GM19240 (cell line): ENCODE measurements around the gene ELP5.

ENCODE experiments used
- DNase-seq: peaks from one replicate; pipeline ENCODE4 v3.0.0; 2011; ENCODE audit warnings: low spot score; ENCODE audit not compliant: insufficient read length

ELP5 gene, protein sequence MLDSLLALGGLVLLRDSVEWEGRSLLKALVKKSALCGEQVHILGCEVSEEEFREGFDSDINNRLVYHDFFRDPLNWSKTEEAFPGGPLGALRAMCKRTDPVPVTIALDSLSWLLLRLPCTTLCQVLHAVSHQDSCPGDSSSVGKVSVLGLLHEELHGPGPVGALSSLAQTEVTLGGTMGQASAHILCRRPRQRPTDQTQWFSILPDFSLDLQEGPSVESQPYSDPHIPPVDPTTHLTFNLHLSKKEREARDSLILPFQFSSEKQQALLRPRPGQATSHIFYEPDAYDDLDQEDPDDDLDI

DNA sequence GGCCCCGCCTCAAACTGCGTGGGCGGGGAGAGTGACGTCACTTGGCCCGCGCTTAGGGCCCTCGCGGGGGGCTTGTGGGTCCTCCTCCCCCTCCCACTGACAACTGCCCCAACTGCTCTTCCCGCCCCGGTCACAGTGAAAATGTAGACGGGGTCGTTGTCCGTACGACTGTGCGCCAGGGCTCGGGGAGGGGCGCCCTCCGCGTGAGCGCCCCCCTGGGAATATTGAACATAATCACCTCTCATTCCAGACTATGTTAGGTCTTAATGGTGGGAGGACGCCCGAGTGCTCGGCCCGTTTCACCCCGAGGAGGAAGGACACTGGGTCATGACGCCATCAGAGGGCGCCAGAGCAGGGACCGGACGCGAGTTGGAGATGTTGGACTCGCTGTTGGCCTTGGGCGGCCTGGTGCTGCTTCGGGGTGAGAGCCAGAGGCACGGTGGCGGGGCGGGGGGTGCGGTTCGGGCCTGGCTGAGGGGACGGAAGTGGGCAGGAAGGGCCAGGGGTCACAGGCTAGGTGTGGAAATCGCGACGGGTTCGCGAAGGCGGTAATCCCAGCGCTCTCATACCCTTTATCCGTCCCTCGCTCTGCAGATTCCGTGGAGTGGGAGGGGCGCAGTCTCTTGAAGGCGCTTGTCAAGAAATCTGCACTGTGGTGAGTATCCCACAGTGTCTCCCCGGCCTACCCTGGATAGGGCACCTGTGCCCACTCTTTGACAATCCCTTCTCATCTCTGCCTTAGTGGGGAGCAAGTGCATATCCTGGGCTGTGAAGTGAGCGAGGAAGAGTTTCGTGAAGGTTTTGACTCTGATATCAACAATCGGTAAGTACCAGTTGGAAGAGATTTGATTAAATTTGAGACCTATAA, at the start of gene ELP5:
Gene ELP5, plus strand, starts transcription at position 40 of the 868 bp plus-strand sequence. Its CDS starts 336 bp downstream, at position 376.
- DNase-seq: peak; percentile 88

GRCh38 chr17:7203391-7203790, 48.6 kb upstream of the ELP5 start:
- DNase-seq: no peak

- DNase-seq: no peak
Measured at GRCh38 chr17:7204336-7204735, 47.7 kb upstream of the ELP5 start.

DNA sequence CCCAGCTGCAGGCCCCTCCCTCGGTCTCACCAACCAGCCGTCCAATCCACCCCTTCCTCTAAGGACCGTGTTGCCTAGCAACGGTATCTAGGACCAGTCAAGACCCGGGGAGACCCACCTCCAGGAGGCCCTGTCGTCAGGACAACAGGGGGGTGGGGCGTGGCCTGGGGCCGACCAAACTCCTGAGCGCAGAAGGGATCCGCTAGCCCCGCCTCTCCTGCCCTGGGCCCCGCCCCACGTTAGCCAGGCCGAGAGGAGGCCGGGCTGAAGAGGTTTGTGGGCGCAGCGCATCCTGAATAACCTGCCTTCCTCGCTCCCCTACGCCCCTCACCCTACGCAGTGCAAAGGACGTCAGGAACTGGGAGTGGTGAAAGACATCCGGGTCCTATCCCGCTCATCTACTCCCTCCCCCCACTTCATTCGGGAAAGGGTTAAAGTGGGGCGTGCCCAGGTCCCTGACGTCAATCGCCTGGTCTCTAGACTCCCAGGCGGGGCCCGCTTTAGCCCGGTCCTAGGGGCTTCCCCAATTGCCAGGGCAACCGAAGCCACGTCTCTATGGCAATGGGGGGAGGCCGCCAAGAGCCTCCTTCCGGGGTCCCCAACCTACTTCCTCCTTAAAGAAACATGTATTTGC, 47.1 kb upstream of the ELP5 start:
- DNase-seq: peak; percentile 99

- DNase-seq: no peak
Measured at GRCh38 chr17:7205561-7205960, 46.5 kb upstream of the ELP5 start.

GRCh38 chr17:7207120-7208001, 44.7 kb upstream of the ELP5 start:
- DNase-seq: no peak

DNA sequence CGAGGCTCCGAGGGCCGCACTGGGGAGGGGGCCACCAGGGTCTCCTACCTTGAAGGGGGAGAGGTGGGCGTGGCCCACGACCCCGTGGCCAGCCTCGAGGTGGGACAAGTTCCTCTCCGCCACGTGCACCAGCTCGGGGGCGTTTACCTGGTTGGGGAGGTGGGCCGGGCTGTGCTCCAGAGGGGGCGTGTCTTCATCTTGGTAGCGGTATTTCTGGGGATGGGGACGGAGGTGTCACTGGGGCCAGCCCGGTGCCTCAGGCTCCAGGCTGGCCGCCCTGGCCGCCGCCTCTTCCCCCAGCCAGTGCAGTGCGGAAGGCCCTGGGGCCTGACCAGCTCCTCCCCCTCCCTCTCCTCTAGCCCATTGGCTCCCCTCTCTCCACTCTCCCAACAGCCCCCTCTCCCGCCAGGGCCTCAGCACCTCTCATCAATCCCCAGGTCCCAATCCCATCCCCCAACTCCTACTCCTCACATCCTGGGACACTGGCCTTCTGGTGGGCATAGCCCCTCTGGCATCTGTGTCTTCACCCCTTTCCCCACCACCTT, 43.9 kb upstream of the ELP5 start:
- no peak for DNase-seq

GRCh38 chr17:7208754-7209460, 43.1 kb upstream of the ELP5 start:
- no peak for DNase-seq

- DNase-seq: no peak
Measured at GRCh38 chr17:7211491-7212273, 40.3 kb upstream of the ELP5 start.

DNA sequence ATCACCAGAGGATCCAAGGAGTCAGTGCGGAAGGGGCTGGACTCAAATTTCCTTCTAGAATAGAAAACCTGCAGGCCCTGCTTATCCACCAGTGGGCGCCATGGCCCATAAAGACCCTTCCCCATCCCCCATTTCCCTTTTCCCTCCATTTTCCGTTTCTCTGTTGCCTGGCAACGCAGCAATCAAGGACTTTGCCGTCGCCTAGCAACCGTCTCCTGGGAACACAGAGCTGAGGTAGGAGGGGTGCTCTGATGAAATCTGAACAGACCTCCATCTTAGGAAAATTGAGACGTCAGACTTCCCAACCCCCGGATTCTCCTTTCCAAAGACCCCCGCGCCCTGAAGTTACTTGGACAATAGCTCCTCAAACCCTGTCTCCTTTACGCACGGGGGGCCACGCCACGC, 38.1 kb upstream of the ELP5 start:
- peak; percentile 54 for DNase-seq

DNA sequence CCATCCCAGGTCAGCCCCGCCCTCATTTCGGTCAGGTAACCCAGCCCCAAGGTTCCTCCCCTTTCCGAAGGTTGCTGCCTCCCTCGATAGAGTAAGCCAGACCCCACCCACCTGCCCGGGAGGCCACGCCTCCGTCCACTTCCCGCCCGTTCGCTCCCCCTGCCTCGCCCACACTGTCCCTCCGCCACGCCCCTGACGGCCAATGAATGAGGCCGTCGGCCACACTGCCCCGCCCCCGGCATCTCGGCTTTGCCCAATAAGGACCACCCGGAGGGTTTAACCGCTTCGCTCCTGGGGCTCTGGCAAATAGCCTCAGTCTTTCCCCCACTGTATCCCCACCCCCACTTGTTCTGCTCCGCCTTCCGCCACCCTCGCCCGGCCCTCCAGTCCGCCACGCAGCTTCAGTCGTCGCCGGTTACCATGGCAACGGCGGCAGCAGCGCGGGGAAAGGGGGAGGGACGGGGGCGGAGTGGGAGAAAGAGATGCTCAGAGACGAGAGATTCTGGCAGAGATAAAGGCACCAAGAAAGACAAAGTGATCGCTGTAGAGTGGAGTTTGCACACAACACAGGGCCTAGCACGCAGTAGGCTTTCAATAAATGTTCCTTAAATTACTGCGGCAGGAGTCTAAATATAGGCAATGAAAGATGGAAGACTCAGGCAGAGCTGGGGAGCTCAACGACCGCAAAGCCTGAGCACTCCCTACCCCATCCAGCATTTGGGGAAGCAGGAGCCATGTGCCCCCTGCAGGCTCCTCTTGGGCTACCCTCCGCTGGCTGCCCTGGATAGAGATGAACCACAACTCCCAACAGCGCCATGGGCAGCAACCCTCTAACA, 37.5 kb upstream of the ELP5 start:
- DNase-seq: peak; percentile 100

GRCh38 chr17:7215136-7215638, 36.8 kb upstream of the ELP5 start:
- no peak for DNase-seq

- no peak for DNase-seq
Measured at GRCh38 chr17:7215652-7216180, 36.3 kb upstream of the ELP5 start.

DNA sequence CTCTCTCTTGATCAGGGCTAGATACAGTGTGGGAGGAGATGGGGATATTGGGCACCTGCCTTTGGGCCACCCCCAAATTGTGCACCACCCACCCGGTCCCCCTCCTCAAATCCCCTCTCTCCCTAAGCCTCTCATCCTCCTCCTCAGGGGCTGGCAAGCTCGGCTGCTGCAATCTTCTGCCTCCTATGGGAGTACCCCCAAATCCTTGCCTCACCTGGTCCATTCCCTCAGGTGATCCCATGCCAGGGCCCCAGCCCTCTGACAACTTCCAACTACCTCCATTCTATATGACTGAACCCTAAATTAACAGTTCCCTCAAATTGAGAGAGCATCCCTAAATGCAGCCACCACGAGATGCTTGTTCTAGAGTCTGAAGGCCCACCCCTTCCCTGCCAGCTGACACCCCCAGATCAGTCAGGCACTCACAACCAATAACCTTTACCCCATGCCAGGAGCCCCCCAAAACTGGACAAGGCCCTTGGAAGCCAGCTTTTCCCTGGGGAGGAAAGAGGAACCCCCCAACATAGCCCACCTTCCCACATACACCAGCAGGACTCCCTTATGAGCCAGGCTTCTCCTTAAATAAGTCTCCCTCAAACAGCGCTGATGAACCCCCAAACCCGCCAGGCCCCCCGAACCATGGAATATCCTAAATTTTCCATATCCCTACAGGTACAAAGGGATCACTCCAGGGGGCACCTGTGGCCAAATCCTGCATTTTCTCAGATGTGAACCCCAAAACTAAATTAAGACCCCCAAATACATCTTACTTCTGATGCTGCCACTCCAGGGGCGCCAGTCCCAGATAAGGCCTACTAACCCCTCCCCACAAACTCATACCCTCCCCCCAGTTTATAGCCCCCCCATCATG, 35.5 kb upstream of the ELP5 start:
- no peak for DNase-seq

DNA sequence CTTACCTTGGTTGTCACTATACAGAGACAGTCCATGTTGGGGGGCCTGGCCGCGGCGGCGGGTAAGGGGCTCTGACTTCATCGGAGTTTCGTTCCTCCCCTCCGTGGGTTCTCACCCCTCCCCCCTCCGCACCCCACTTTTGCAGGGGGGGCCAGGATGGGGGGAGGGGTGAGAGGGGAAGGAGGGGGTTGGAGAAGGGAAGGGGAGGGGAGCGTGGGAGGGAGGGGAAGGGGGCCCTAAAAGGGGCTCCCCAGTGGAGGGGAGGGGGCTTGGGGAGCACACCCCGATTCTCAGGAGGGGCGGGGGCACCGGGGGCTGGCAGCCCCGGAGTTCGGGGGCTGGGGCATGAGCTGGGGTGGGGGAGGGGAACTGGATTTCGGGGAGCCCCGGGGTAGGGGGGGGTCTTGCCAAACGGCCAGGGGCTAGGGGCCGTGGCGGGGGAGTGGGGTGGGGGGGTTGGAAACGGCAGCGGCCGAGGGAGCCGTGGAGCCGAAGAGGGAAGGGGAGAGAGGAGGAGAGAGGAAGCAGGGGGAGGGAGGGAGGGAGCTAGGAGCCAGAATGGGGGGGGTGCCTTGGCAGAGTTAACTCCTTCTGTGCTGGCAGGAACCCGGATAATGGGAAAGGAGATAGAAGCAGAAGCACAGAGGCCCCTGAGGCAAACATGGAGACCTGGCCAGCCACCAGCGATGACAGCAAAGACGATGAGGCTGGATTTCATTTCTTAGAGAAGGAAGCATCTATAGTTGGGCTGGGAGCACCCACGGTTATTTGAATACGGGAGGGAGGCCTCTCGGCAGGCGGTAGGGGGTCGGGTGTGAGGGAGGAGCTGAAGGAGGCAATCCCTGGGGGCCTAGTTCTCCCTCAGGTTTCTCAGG, 34.7 kb upstream of the ELP5 start:
- no peak for DNase-seq

- DNase-seq: no peak
Measured at GRCh38 chr17:7218166-7218565, 33.8 kb upstream of the ELP5 start.
